MM.1S (cell line): ENCODE measurements around the gene LYL1.

ENCODE experiments used
- CTCF ChIP-seq: fragments of 300-600 bp; sonication (generic); IDR thresholded peaks from 2 replicates; pipeline ENCODE4 v1.5.1; 2016; ENCODE audit warnings: antibody characterized with exemption, low read length, mixed read lengths
- EZH2 ChIP-seq: fragments of 300-600 bp; sonication (generic); optimal IDR thresholded peaks from 2 replicates; pipeline ENCODE3; 2017; ENCODE audit warnings: low read depth, mild to moderate bottlenecking, antibody characterized with exemption, low read length, mixed read lengths

GRCh38 chr19:13130886-13131490 is 28.3 kb upstream of the LYL1 start:
- no peak for TF ChIP-seq CTCF
- TF ChIP-seq EZH2 = no peak
